ENCODE measurements around the gene NKTR. TPM values are rescaled to one million over a fixed set of nuclear protein-coding genes. Genes with fewer than 3 reads are reported as not detected.
A peak's percentile ranks its signal among the peaks of the same experiment; 100 is the strongest.

The NKTR gene
- total and polyA plus RNA-seq, 7 donors = 9.0 to 23.0 (median 14.1) TPM

DNA sequence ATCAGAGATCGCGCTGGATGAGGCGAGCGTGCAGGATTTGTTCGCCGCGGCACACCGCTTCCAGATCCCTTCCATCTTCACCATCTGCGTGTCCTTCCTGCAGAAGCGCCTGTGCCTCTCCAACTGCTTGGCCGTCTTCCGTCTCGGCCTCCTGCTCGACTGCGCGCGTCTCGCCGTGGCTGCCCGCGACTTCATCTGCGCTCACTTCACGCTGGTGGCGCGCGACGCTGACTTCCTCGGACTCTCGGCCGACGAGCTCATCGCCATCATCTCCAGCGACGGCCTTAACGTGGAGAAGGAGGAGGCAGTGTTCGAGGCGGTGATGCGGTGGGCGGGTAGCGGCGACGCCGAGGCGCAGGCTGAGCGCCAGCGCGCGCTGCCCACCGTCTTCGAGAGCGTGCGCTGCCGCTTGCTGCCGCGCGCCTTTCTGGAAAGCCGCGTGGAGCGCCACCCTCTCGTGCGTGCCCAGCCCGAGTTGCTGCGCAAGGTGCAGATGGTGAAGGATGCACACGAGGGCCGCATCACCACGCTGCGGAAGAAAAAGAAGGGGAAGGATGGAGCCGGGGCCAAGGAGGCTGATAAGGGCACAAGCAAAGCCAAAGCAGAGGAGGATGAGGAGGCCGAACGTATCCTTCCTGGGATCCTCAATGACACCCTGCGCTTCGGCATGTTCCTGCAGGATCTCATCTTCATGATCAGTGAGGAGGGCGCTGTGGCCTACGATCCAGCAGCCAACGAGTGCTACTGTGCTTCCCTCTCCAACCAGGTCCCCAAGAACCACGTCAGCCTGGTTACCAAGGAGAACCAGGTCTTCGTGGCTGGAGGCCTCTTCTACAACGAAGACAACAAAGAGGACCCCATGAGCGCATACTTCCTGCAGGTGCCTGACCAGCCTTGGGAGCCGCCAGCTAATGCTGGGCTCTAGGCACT, 85.7 kb downstream of the NKTR start:
- ATAC-seq = no peak
- DNase-seq = peak in 1 of 2 donors; percentile 62
- H3K27me3 ChIP-seq (ENCODE audit: insufficient read depth in 3 of 3, low read length in 2 of 3) = no peaks in the 10 kb centered on the region
- no peaks in the 10 kb centered on the region for H3K9me3 ChIP-seq
- TF ChIP-seq, protein P1, sequence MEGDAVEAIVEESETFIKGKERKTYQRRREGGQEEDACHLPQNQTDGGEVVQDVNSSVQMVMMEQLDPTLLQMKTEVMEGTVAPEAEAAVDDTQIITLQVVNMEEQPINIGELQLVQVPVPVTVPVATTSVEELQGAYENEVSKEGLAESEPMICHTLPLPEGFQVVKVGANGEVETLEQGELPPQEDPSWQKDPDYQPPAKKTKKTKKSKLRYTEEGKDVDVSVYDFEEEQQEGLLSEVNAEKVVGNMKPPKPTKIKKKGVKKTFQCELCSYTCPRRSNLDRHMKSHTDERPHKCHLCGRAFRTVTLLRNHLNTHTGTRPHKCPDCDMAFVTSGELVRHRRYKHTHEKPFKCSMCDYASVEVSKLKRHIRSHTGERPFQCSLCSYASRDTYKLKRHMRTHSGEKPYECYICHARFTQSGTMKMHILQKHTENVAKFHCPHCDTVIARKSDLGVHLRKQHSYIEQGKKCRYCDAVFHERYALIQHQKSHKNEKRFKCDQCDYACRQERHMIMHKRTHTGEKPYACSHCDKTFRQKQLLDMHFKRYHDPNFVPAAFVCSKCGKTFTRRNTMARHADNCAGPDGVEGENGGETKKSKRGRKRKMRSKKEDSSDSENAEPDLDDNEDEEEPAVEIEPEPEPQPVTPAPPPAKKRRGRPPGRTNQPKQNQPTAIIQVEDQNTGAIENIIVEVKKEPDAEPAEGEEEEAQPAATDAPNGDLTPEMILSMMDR (IDR thresholded peaks at IDR 0.05) = no peak
- peaks cover 0 to 18% of the 10 kb centered on the region in 2 donors for H3K36me3 ChIP-seq (ENCODE audit: insufficient read depth in 1 of 2, low read depth in 1 of 2)
- H3K4me3 ChIP-seq = peak overlapping the region; percentile 71
- peak overlapping the region; percentile 98 for H3K27ac ChIP-seq
- 26 to 36% (median 36%) methylated on average over 77 to 80 of the region's 80 CpGs for WGBS, 3 donors
- peaks cover 51% of the 10 kb centered on the region for H3K4me1 ChIP-seq
- intact Hi-C loops (cut with DNase I) = loop anchor here in 1 of 2 donors (2.0 kb wide), 1 partner anchor 15 kb away; no protein-coding TSS in a partner anchor

DNA sequence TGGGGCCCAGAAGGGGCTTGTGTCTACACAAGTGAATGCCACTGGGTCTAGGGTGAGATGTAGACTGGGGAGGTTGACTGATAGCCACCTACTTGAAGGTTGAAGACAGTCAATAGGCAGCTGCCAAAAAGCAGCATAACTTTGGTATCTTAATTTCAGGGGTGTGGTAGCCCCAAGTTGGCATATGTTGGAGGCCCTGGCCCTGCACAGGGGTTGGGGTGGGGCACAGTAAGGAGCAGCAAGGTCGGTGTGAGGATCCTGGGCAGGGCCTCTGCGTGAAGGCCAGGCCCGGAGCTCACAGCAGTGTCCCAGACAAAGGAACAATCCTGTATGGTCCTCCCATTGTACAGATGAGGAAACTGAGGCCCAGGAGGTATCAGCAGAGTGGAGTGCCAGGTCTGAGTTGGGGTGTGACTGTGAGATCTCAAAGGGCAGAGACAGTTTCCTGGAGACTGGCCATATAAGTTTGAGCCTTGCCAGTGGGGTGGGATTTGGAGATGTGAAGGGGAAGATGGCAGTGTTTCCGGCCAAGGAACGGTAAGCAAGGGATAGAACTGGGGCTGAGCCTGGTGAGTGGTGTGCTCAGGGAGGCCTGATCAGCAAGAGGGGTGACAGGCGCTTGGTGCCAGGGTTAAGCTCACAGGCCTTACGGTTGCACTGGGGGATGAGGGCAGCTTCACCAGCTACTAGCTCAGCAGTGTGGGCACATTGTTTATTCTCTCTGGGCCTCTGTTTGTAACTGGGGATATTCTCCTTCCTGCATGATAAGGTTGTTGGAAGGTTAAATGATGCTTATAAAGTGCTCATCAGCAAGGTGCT, 86.6 kb downstream of the NKTR start:
- Histone ChIP-seq H3K9me3 (no peaks in the 10 kb centered on the region), H3K4me1 (peaks cover 51% of the 10 kb centered on the region), H3K4me3 (peak overlapping the region; percentile 71), H3K27ac (peak overlapping the region; percentile 98), H3K27me3 (ENCODE audit: insufficient read depth in 3 of 3, low read length in 2 of 3) (no peaks in the 10 kb centered on the region), H3K36me3 (ENCODE audit: insufficient read depth in 1 of 2, low read depth in 1 of 2) (peaks cover 0 to 25% of the 10 kb centered on the region in 2 donors)
- TF ChIP-seq, protein P1 (IDR thresholded peaks at IDR 0.05) = no peak
- 54 to 63% (median 61%) methylated on average over 7 of the region's 7 CpGs for WGBS, 3 donors
- no peak for ATAC-seq
- DNase-seq = no peak
- intact Hi-C loops (cut with DNase I) = no loop called here

DNA sequence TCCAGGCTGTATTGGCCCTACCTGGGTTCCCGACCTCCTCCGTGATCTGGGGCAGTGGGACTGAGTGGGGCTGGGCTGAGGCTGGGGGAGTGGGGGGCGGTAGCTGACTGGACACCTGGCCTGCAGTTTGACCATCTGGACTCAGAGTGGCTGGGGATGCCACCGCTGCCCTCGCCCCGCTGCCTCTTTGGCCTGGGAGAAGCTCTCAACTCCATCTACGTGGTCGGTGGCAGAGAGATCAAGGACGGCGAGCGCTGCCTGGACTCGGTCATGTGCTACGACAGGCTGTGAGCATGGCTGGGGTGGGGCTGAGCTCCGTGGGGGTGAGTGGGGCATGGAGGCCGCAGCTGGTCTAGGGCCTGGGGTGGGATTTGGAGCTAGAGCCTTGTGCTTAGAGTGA, 87.5 kb downstream of the NKTR start:
- peaks cover 46% of the 10 kb centered on the region for H3K4me1 ChIP-seq
- peak overlapping the region; percentile 71 for H3K4me3 ChIP-seq
- no peaks in the 10 kb centered on the region for H3K27me3 ChIP-seq (ENCODE audit: insufficient read depth in 3 of 3, low read length in 2 of 3)
- peak overlapping the region; percentile 98 for H3K27ac ChIP-seq
- peaks cover 0 to 35% of the 10 kb centered on the region in 2 donors for H3K36me3 ChIP-seq (ENCODE audit: insufficient read depth in 1 of 2, low read depth in 1 of 2)
- intact Hi-C loops (cut with DNase I) = no loop called here
- ATAC-seq (no peak), DNase-seq (peak in 1 of 2 donors; percentile 72)
- TF ChIP-seq, protein P1 (IDR thresholded peaks at IDR 0.05) = no peak
- WGBS, 3 donors = 48 to 56% (median 49%) methylated on average over 13 to 15 of the region's 15 CpGs
- no peaks in the 10 kb centered on the region for H3K9me3 ChIP-seq

DNA sequence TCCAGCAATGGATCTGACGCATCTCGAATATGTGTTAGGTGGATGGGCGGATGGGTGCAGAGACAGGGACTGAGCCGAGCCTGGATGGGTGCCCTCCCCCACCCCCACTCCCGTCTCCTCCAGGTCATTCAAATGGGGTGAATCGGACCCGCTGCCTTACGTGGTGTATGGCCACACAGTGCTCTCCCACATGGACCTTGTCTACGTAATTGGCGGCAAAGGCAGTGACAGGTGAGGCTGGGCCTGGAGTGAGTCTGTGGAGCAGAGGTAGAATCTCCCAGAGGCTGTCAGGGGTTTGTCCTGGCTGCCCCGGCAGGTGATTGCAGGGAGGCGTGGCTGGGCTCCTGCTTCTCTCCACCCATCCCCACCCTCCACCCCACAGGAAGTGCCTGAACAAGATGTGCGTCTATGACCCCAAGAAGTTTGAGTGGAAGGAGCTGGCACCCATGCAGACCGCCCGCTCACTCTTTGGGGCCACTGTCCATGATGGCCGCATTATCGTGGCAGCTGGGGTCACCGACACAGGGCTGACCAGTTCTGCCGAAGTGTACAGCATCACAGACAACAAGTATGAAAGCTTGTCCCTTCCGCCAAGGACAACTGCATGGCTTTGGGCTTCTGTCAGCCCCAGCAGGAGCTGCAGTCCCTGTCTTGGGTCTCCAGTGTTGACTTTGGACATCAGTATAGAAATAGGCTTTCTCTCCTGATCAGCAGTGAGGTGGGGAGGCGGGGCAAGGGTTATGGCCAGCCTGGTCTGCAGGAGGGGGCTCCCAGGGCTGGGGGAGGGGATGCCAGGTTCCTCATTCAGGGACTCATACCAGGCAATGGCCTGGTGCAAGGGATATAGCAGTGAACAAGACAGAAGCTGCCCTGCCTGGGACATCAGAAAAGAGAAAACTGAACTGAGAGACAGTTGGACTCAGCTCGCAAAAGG, 88.3 kb downstream of the NKTR start:
- intact Hi-C loops (cut with DNase I) = no loop called here
- DNase-seq (peak in 1 of 2 donors; percentile 57), ATAC-seq (no peak)
- Histone ChIP-seq H3K4me3 (peak overlapping the region; percentile 71), H3K27ac (peak overlapping the region; percentile 98), H3K36me3 (ENCODE audit: insufficient read depth in 1 of 2, low read depth in 1 of 2) (peaks cover 0 to 35% of the 10 kb centered on the region in 2 donors), H3K9me3 (no peaks in the 10 kb centered on the region), H3K27me3 (ENCODE audit: insufficient read depth in 3 of 3, low read length in 2 of 3) (no peaks in the 10 kb centered on the region), H3K4me1 (peaks cover 40% of the 10 kb centered on the region)
- TF ChIP-seq, protein P1 (IDR thresholded peaks at IDR 0.05) = no peak
- 68 to 74% (median 70%) methylated on average over 19 to 22 of the region's 22 CpGs for WGBS, 3 donors
